ENCODE measurements around the gene WWOX.

Gene WWOX

DNA sequence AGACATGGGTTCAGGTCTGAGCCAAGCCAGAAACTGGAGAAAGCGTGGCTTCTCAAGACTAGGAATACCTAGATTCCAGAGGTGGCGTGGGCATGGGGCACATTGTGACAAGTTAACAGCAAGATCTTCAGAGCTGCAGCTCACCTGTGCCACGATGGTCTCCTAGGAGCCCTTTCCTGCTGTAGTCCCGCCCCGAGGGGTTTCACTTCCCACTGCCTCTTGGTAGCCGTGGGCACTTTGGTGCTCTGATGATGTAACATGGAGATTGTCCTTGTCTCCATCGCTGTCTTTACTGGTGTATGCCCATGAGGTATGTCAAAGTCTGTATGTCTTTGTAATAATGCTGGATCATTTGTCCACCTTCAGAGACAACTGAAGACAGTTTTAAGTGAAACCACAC lies 89.7 kb downstream of the WWOX start:
- DNase-seq (ENCODE audit: extremely low read depth, low read depth) = no peak
- no peak for TF ChIP-seq CTCF (IDR thresholded peaks at IDR 0.05; ENCODE audit: low read depth, low read length)

- no peak for TF ChIP-seq CTCF (IDR thresholded peaks at IDR 0.05; ENCODE audit: low read depth, low read length)
- no peak for DNase-seq (ENCODE audit: extremely low read depth, low read depth)
These were observed 93.5 kb downstream of the WWOX start for GRCh38 chr16:78192734-78193488.

DNA sequence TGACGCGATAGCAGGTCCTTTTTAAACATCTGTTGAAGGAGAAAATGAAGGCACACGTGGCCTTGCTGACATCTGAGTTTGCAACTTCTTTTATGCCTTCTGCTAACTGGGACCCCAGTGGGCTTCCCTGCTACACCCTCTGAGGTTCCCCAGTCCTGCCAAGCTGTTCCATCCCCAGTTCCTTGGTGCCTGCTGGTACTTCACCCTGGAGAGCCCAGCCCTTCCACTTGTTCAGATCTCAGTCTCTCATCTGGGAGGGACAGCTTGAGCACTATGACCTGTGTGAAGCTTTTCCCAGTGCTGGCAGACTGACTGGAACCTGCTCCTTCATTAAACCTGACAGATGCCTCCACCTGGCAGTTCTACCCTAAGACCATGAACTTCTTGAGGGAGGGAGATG lies 95.5 kb downstream of the WWOX start:
- no peak for TF ChIP-seq CTCF (IDR thresholded peaks at IDR 0.05; ENCODE audit: low read depth, low read length)
- no peak for DNase-seq (ENCODE audit: extremely low read depth, low read depth)

- no peak for TF ChIP-seq CTCF (IDR thresholded peaks at IDR 0.05; ENCODE audit: low read depth, low read length)
- DNase-seq (ENCODE audit: extremely low read depth, low read depth) = no peak
These were observed 96.3 kb downstream of the WWOX start for GRCh38 chr16:78195797-78196196.

- DNase-seq (ENCODE audit: extremely low read depth, low read depth) = no peak
- no peak for TF ChIP-seq CTCF (IDR thresholded peaks at IDR 0.05; ENCODE audit: low read depth, low read length)
These were observed 97.0 kb downstream of the WWOX start for GRCh38 chr16:78196502-78196901.

DNA sequence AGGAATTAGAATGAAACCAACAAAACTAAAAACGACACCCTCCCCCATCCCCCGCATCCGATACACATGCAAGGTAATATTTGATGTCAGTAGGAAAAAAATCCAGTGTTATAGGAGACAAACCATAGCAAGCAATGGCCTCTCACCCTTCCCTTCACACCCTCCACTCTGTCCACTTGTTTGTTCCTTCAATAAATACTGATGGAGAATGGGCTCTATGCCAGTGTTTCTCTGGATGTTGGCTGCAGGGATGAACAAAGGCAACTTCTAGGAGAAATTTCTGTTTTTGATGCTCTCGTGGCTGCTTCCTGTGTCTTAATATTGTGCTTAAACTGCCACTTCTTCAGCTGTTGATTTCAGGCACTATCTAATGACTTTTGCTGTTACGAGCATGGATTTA lies 98.8 kb downstream of the WWOX start:
- no peak for DNase-seq (ENCODE audit: extremely low read depth, low read depth)
- TF ChIP-seq CTCF (IDR thresholded peaks at IDR 0.05; ENCODE audit: low read depth, low read length) = no peak

- DNase-seq (ENCODE audit: extremely low read depth, low read depth) = no peak
- no peak for TF ChIP-seq CTCF (IDR thresholded peaks at IDR 0.05; ENCODE audit: low read depth, low read length)
These were observed 100.0 kb downstream of the WWOX start for GRCh38 chr16:78199325-78200022.
